ENCODE results near the gene ENTPD8. TPM values are rescaled to one million over a fixed set of nuclear protein-coding genes. Genes with fewer than 3 reads are reported as not detected.
A peak's percentile ranks its signal among the peaks of the same experiment; 100 is the strongest.

Gene ENTPD8
- total and polyA plus RNA-seq, 2 of the 13 experiments (the other 11 are each of a cell fraction or from before 2014, with no cell fraction given): 0.26 to 0.44 TPM

DNA sequence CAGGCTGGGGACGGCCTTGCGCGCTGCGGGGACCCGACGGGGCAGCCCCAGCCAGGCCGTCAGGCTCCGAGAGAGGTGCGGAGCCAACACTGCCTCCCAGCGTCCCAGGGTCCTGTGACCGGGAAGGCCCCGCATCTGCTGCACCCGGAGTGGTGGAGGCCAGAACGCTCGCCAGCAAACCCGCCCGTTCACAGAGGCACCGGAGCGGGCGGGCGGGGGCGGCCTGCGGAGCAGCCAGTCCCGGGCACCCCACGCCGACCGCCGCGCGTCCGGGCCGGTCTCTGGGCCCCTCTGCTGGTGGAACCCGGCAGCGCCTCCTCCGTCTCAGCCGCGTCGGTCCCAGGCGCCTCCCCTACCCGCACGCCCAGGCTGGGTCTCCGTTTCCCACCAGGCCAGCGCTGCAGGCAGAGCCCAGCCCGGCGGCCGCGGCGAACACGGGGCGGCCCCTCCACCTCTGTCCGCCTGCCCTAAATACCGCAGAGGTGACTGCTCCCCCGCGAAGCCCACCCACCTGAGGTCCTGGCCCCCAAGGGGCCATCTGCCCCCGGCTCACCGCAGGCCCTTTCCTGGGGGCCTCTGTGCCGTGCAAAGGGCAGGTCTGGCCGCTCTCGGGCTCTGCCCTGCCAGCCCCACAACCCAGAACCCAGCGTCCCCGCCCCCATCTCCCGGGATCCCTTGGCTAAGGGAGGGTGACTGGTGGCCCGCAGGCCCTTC, 34.1 kb downstream of the ENTPD8 start (continued):
- TF ChIP-seq ZNF331 (CRISPR knock-in tag; IDR thresholded peaks at IDR 0.05) (no peak; the same call in 1 of the 2 replicates), HIVEP1 (CRISPR knock-in tag; IDR thresholded peaks at IDR 0.05) (no peak), PBX2 (CRISPR knock-in tag; IDR thresholded peaks at IDR 0.05) (no peak), ZNF274 (CRISPR knock-in tag; IDR thresholded peaks at IDR 0.05) (no peak), ZNF430 (CRISPR knock-in tag; IDR thresholded peaks at IDR 0.05) (no peak; the same call in 1 of the 2 replicates), ZNF589 (CRISPR knock-in tag; conservative IDR thresholded peaks at IDR 0.05) (no peak), NFKBIZ (CRISPR knock-in tag; IDR thresholded peaks at IDR 0.05) (no peak), ZNF614 (CRISPR knock-in tag; IDR thresholded peaks at IDR 0.05; ENCODE audit: borderline replicate concordance) (no peak), NFKB2 (CRISPR knock-in tag; IDR thresholded peaks at IDR 0.05; ENCODE audit: borderline replicate concordance) (no peak), SP2 (CRISPR knock-in tag; IDR thresholded peaks at IDR 0.05) (no peak), ARNT (IDR thresholded peaks at IDR 0.05) (no peak), NFATC3 (CRISPR knock-in tag; IDR thresholded peaks at IDR 0.05) (no peak), ZNF367 (CRISPR knock-in tag; IDR thresholded peaks at IDR 0.05; ENCODE audit: borderline replicate concordance) (no peak; the same call in 1 of the 2 replicates), POLR2AphosphoS2 (IDR thresholded peaks at IDR 0.05; ENCODE audit: low read depth, low read length) (no peak), MIXL1 (CRISPR knock-in tag; IDR thresholded peaks at IDR 0.05) (no peak), CCAR2 (optimal IDR thresholded peaks at IDR 0.05; ENCODE audit: low read depth, low read length) (no peak), ZBTB7A (CRISPR knock-in tag; IDR thresholded peaks at IDR 0.05) (0 out of 2 replicates have a peak, but pooled peaks have one; percentile 13)
- TF ChIP-seq, protein P1, sequence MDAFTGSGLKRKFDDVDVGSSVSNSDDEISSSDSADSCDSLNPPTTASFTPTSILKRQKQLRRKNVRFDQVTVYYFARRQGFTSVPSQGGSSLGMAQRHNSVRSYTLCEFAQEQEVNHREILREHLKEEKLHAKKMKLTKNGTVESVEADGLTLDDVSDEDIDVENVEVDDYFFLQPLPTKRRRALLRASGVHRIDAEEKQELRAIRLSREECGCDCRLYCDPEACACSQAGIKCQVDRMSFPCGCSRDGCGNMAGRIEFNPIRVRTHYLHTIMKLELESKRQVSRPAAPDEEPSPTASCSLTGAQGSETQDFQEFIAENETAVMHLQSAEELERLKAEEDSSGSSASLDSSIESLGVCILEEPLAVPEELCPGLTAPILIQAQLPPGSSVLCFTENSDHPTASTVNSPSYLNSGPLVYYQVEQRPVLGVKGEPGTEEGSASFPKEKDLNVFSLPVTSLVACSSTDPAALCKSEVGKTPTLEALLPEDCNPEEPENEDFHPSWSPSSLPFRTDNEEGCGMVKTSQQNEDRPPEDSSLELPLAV (CRISPR knock-in tag; conservative IDR thresholded peaks at IDR 0.05; ENCODE audit: low read depth): no peak
- TF ChIP-seq, protein P2, sequence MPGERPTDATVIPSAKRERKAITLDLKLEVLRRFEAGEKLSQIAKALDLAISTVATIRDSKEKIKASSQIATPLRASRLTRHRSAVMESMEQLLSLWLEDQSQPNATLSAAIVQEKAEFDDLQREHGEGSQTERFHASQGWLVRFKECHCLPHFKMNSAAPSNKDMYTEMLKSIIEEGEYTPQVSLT (CRISPR knock-in tag; IDR thresholded peaks at IDR 0.05; ENCODE audit: borderline replicate concordance, low read depth): no peak
- TF ChIP-seq, protein P3, sequence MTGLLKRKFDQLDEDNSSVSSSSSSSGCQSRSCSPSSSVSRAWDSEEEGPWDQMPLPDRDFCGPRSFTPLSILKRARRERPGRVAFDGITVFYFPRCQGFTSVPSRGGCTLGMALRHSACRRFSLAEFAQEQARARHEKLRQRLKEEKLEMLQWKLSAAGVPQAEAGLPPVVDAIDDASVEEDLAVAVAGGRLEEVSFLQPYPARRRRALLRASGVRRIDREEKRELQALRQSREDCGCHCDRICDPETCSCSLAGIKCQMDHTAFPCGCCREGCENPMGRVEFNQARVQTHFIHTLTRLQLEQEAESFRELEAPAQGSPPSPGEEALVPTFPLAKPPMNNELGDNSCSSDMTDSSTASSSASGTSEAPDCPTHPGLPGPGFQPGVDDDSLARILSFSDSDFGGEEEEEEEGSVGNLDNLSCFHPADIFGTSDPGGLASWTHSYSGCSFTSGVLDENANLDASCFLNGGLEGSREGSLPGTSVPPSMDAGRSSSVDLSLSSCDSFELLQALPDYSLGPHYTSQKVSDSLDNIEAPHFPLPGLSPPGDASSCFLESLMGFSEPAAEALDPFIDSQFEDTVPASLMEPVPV (CRISPR knock-in tag; IDR thresholded peaks at IDR 0.05): no peak
- TF ChIP-seq, protein P4, sequence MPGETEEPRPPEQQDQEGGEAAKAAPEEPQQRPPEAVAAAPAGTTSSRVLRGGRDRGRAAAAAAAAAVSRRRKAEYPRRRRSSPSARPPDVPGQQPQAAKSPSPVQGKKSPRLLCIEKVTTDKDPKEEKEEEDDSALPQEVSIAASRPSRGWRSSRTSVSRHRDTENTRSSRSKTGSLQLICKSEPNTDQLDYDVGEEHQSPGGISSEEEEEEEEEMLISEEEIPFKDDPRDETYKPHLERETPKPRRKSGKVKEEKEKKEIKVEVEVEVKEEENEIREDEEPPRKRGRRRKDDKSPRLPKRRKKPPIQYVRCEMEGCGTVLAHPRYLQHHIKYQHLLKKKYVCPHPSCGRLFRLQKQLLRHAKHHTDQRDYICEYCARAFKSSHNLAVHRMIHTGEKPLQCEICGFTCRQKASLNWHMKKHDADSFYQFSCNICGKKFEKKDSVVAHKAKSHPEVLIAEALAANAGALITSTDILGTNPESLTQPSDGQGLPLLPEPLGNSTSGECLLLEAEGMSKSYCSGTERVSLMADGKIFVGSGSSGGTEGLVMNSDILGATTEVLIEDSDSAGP (CRISPR knock-in tag; IDR thresholded peaks at IDR 0.05; ENCODE audit: borderline replicate concordance): peak; percentile 68; the same call in 1 of the 2 replicates
- TF ChIP-seq, protein P5, sequence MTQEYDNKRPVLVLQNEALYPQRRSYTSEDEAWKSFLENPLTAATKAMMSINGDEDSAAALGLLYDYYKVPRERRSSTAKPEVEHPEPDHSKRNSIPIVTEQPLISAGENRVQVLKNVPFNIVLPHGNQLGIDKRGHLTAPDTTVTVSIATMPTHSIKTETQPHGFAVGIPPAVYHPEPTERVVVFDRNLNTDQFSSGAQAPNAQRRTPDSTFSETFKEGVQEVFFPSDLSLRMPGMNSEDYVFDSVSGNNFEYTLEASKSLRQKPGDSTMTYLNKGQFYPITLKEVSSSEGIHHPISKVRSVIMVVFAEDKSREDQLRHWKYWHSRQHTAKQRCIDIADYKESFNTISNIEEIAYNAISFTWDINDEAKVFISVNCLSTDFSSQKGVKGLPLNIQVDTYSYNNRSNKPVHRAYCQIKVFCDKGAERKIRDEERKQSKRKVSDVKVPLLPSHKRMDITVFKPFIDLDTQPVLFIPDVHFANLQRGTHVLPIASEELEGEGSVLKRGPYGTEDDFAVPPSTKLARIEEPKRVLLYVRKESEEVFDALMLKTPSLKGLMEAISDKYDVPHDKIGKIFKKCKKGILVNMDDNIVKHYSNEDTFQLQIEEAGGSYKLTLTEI (CRISPR knock-in tag; conservative IDR thresholded peaks at IDR 0.05): no peak
